GM12865 (cell line): ENCODE measurements around the gene FRMD4A.
"Not testable (repeated sequence)": the region's sequence is repeated elsewhere in the genome, so short reads cannot be mapped to it uniquely, and the experiment has no call there.

Experiments
- DNase-seq: peaks from one replicate; pipeline ENCODE4 v3.0.0; 2010; ENCODE audit warnings: low read depth
- H3K4me3 ChIP-seq: 2 replicates; pipeline ENCODE4 v1.5.1; 2011; ENCODE audit warnings: mild to moderate bottlenecking, low read depth, low read length, control low read depth
- CTCF ChIP-seq: IDR thresholded peaks from 2 replicates; pipeline ENCODE4 v1.5.1; 2011; ENCODE audit warnings: low read length, control low read depth, low read depth, inconsistent platforms; ENCODE audit not compliant: insufficient read depth; ENCODE audit errors: missing control alignments

Gene FRMD4A

GRCh38 chr10:14052931-14053330 is 277.8 kb downstream of the FRMD4A start:
- H3K4me3 ChIP-seq = no peak overlapping the region
- no peak for TF ChIP-seq CTCF
- DNase-seq = no peak

DNA sequence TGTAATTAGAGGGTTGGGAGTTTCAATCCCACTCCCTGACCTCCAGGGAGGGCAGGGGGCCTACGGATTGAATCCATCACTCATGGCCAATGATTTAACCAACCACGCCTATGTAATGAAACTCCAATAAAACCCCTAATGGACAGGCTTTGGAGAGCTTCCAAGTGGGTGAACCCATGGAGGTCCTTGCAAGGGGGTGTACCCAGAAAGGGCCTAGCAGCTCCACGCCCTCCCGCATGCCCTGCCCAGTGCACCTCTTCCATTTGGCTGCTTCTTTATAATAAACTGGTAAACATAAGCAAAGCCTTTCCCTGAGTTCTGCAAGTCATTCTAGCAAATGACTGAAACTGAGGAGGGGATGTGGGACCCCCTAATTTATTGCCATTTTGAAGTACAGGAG is 280.1 kb downstream of the FRMD4A start:
- TF ChIP-seq CTCF = no peak
- DNase-seq = no peak
- no peak overlapping the region for H3K4me3 ChIP-seq

DNA sequence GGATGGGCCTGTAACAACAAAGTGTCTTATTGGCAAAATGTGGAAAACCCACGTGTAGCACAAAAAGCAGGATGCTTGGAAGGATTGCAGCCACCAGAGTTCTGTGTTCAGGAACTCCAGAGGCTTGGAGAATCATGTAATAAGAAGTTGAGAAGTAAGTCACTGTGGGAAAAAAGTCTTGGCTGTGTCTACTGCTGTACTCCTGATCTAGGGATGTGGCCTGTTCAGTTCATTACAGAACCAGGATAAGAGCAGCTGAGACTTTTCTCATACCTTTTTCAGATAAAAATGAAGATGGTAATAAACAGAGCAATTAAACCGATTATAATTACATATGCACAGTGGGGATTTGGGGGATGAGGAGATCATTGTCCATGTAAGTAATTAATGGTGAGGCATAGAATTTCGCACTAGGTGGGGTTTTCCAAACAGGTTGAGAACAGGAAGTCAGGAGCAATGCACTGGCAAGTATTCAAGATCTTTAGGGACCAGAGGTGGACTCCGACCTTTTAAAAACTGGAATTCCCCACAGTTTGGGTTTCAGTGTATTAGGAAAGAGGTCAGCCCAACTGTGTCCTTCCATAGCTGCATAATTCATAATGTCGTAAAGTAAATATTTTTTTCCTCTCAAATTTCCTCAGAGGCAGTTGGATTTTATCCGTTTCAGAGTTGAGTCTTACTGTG is 281.7 kb downstream of the FRMD4A start:
- no peak overlapping the region for H3K4me3 ChIP-seq
- no peak for TF ChIP-seq CTCF
- peak; percentile 51 for DNase-seq

DNA sequence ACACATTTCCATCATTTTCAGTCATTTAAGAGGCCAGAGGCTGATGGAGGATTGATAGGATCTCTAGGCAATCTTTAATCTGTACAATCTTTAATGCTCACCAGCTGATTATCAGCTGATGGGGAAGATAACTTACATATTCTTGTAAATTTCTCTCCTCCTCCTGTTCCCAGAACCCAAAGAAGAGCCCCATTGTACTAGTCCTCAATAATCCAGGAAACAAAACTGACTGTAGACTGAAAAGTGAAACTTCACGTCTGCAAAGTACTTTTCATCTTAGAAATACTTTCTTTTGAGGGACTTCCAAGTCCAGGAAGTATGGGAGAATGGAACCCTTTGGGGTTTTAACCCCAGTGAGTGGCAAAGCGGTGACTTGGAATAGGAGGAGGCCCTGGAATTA is 283.3 kb downstream of the FRMD4A start:
- no peak for TF ChIP-seq CTCF
- no peak for DNase-seq
- no peak overlapping the region for H3K4me3 ChIP-seq

GRCh38 chr10:14042051-14042450 is 288.7 kb downstream of the FRMD4A start:
- not testable (repeated sequence) for H3K4me3 ChIP-seq, DNase-seq

DNA sequence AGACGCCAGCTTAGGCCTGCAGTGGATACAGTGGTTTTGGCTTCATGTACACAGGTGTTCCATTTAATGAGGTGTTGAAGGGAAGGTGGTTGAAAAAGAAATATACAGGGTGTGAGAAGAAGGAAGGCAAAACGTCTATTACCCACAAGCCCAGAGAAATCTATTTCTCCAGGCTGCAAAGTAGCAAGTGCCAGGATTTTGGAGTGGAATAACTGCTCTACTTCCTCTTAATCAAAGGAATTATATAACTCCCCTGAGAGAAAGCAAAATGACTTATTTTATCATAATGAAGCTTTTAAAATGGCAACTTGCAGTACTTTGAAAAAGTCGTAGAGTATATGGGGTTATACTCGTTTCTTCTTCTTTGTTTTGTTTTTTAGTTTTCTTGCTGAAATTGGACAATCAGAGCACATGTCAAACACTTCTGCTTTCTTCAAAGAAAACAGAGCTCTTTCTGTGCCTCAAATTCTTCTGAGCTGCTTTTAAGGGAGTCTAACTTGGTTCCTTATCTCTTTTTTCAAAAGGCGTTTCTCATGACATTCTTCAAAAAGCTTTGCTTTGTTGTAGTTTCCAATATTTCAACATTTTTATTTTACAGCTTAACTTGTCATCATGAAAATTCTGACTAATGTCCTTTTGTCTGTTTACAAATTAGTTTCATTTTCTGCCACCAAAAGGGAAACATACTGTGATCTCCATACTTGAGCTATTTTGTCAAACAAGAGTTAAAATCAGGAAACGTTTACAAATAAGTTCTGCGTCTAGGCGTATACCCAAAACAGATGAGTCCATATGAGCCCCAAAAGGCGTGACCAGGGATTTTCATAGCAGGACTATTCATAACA is 289.7 kb downstream of the FRMD4A start:
- H3K4me3 ChIP-seq = no peak overlapping the region

More for the DNA sequence above, 289.7 kb downstream of the FRMD4A start:
- TF ChIP-seq CTCF = no peak
- peak; percentile 30 for DNase-seq
